Measurements from ENCODE around the gene SLC30A4.

The SLC30A4 gene

GRCh38 chr15:45451265-45451664 lies 71.3 kb downstream of the SLC30A4 start:
- no peak for DNase-seq (ENCODE audit: low read depth)

- DNase-seq (ENCODE audit: low read depth), result no peak
These were observed 72.4 kb downstream of the SLC30A4 start for GRCh38 chr15:45449916-45450867.

- DNase-seq (ENCODE audit: low read depth), result no peak
These were observed 73.2 kb downstream of the SLC30A4 start for GRCh38 chr15:45449395-45449794.

- no peak for DNase-seq (ENCODE audit: low read depth)
These were observed 74.3 kb downstream of the SLC30A4 start for GRCh38 chr15:45448066-45448915.

DNA sequence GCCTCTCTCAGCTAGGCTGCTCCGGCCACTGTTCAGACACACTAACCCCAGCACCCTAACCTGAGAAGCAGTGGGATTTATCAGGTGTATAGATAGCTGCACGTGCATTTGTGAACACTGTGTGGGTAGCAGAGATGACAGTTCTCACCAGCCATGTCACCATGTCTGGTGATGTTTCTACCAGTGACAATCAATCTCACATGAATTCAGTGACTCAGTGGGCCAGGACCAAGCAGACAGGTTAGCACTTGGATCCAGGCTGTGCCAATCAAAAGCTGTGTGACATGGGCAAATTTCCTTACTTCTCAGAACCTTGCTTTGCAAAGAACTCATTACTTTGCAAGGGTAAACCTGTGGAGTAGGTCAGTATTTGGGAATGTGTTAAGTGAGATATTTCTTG lies 78.9 kb downstream of the SLC30A4 start:
- no peak for DNase-seq (ENCODE audit: low read depth)

DNA sequence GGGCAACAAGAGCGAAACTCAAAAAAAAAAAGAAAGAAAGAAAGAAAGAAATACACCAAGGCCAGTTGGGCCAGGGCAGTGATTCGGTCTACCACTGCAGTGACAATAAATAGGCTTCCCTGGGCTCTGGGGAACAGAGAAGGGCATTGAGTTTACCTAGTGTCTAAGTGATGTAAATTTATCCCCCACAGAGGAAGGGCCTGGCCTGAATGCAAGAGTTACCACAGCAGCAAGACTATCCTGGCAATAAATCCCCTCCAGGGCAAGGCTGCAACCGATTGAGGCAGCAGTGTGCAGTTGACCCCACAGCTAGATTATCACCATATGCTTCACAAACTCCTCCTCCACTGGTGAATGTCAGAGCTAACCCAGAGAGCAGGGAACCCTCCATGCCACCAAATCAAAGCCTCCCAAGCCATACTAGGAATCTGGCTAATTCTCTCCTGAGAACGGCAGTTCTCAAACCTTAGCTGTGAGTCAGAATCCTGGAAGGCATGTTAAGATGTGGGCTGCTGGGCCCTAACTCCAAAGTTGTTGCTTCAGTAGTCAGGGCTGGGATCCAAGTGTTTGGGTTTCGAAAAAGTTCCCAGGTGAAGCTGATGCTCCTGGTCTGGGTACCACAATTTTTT lies 79.9 kb downstream of the SLC30A4 start:
- no peak for DNase-seq (ENCODE audit: low read depth)

GRCh38 chr15:45441686-45442085 lies 80.9 kb downstream of the SLC30A4 start:
- no peak for DNase-seq (ENCODE audit: low read depth)

DNA sequence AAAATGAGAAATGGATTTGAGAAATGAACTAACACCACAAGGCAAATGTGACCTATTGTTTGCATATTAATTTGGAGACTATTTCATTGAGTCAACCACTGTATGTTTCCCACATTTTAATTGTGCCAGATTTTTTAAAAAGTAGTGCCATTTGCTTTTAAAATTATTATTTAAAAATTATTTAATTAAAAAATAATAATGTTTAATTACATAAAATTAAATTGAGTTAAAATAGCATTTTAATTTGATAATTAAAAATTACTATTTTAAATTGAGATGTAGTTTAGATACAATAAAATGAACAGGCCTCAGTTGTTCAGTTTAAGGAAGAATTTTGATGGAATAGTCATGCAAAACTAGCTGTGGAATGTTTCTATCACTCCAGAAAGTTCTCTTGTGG lies 81.5 kb downstream of the SLC30A4 start:
- DNase-seq (ENCODE audit: low read depth), result no peak

DNA sequence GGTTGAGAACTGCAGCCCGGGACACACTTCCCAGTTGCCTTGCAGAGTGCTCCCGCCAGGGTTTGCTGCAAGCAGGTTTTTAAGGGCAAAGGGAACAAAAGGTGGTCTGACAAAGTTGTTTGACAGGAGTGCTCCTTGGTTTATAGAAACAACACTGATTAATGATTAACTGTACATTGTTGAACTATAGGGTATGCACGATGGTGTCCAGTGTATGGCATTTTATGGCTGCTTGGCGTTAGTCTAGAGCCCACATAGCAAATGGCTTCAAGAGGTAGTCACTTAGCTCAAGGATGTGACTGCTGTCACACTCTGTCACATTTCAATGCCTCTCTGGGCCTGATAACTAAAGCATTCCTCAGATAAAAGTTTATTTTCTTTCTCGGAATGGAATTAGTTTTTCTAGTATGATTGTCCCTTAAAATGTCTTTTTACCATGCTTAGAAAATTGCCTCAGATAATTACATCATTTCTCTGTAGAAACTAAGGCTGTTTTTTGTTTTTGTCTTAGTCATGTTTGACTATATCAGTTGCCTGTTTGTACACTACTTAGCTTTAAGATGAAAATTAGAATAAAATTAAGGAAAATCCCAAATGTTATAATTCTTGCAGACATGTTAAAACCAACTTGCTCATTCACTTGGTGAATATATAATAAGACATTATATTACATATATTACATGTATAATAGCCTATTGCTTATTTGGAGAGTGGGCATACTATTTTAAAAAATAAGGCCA lies 82.9 kb downstream of the SLC30A4 start:
- DNase-seq (ENCODE audit: low read depth), result no peak

DNA sequence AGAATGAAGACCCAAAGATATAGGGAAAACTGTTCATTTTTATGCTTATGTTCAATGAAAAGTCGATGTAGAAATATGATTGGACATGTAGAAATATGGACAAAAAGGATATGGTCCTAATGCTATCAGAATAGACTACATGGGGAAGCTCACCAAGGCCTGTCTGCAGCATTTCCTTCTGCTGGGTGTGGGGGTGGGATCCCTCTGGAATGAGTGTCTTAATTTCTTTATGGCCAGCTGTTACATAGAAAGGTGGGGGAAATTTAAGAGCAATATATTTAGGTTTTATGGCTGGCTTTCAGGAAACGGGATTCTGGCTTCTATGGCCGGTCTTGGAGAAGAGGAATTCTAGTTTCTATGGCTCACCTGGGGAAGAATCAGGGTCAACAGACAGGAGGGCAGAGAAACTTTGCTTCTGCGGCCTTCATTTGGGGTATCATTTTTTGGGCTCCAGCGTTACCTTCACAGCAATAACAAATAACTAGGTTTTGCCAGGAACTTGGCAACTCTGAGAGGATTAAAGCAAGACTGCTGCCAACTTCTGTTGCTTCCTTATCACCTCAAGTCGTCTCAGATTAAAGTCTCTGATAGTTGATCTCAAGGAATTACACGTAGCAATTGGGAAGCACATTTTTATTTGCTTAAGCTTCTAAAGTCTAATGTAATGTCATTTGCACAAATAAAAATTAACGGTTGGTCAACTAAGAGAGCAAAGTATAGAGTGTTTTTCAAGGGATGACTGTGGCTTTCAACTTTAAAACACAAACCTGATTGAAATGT lies 87.2 kb downstream of the SLC30A4 start:
- no peak for DNase-seq (ENCODE audit: low read depth)

- no peak for DNase-seq (ENCODE audit: low read depth)
These were observed 88.4 kb downstream of the SLC30A4 start for GRCh38 chr15:45434078-45434567.

DNA sequence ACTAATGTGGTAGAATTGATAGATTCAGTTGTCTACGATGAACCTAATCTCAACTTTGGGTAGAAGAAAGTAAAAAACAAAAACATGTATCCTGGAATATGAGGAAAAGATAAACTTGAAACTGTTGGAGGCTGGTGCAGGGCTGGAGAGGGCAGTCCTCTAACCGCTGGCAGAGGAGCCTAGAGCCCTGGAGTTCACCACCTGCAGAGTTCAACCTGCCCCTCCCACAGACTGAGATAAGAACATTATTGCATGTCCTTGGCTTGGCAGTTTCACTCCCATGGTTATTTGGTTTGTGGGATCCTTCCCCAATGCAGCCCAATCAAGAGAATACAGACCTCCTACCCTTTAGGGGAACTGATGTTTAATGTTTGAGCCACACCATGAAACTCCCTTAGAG lies 91.0 kb downstream of the SLC30A4 start:
- no peak for DNase-seq (ENCODE audit: low read depth)

GRCh38 chr15:45429941-45430792 lies 92.4 kb downstream of the SLC30A4 start:
- peak; percentile 85 for DNase-seq (ENCODE audit: low read depth)
